CD4-positive, alpha-beta T cell (primary cell): Measurements from ENCODE around the gene RAPGEF1. TPM values are rescaled to one million over a fixed set of nuclear protein-coding genes. Genes with fewer than 3 reads are reported as not detected.

Experiments
- ATAC-seq: fragments of 200-7000 bp; cut with Tn5 transposase; one replicate; pipeline ENCODE4 v1.10.0; 2022; ENCODE audit warnings: mild to moderate bottlenecking; ENCODE audit not compliant: poor library complexity
- CTCF ChIA-PET: fragments of 350-600 bp; sonication (Branson Sonifier 250); formaldehyde crosslinking; loops from one replicate; lab custom pipeline; 2021; ENCODE audit warnings: antibody characterized with exemption, inconsistent platforms; lab: Charles Lee
- POLR2A ChIA-PET: fragments of 350-600 bp; sonication (Branson Sonifier 250); formaldehyde crosslinking; loops from one replicate; lab custom pipeline; 2021; ENCODE audit warnings: antibody characterized with exemption, inconsistent platforms; lab: Charles Lee
- DNase-seq, 14 experiments: peaks; one replicate each; pipeline ENCODE4 v3.0.0-alpha.2; 2013 to 2020; ENCODE audit warnings: mixed read lengths in 2 of 14
- H3K27ac ChIP-seq, 2 donors: one replicate each; pipeline versions ENCODE4 v1.5.1 to v1.7.0; 2013; ENCODE audit warnings: low read length in 2 of 2, low read depth in 1 of 2, mild to moderate bottlenecking in 1 of 2
- H3K27me3 ChIP-seq, 2 experiments: 1 replicate in 1 of 2; 2 replicates in 1 of 2; pipeline versions ENCODE4 v1.6.1 to v1.7.0; 2013; ENCODE audit warnings: low read length in 2 of 2, control low read depth in 1 of 2, mild to moderate bottlenecking in 1 of 2, moderate library complexity in 1 of 2; ENCODE audit not compliant: insufficient read depth in 2 of 2, control insufficient read depth in 1 of 2
- H3K36me3 ChIP-seq: one replicate; pipeline ENCODE4 v1.6.1; 2013; ENCODE audit warnings: low read length, control low read depth; ENCODE audit not compliant: insufficient read depth
- H3K4me1 ChIP-seq: one replicate; pipeline ENCODE4 v1.6.1; 2013; ENCODE audit warnings: low read length, control low read depth; ENCODE audit not compliant: insufficient read depth
- H3K4me3 ChIP-seq: one replicate; pipeline ENCODE4 v1.5.1; 2013; ENCODE audit warnings: mild to moderate bottlenecking, low read length, moderate library complexity
- H3K9me3 ChIP-seq, 2 experiments: 1 replicate in 1 of 2; 2 replicates in 1 of 2; pipeline versions ENCODE4 v1.6.1 to v1.7.0; 2013; ENCODE audit warnings: low read length in 2 of 2, mild to moderate bottlenecking in 2 of 2, control low read depth in 1 of 2, moderate library complexity in 1 of 2; ENCODE audit not compliant: control insufficient read depth in 1 of 2, insufficient read depth in 1 of 2
- H3K27ac Mint-ChIP-seq: one replicate; pipeline ENCODE4 v1.8.0; 2020; ENCODE audit warnings: mixed read lengths
- H3K27me3 Mint-ChIP-seq: one replicate; pipeline ENCODE4 v1.8.0; 2021; ENCODE audit warnings: mixed read lengths
- H3K36me3 Mint-ChIP-seq: one replicate; pipeline ENCODE4 v1.8.0; 2021; ENCODE audit warnings: low read depth, mixed read lengths
- H3K4me1 Mint-ChIP-seq: one replicate; pipeline ENCODE4 v1.8.0; 2021; ENCODE audit warnings: low read depth, mixed read lengths
- H3K4me3 Mint-ChIP-seq: one replicate; pipeline ENCODE4 v1.8.0; 2020; ENCODE audit warnings: mild to moderate bottlenecking, mixed read lengths
- H3K9me3 Mint-ChIP-seq: one replicate; pipeline ENCODE4 v1.8.0; 2020; ENCODE audit warnings: mixed read lengths
- intact Hi-C, 2 experiments: fragments of 100-400 bp; cut with DNase I in 1 of 2; cut with micrococcal nuclease in 1 of 2; formaldehyde crosslinking; loops; one replicate each; pipeline versions ENCODE4 v1.15.1 to v1.9.0; 2023 to 2025; cut with DNase I, micrococcal nuclease
- total RNA-seq, 174 experiments: library from RNA in 2 of 174; stranded (reverse) in 2 of 174; gene quantifications; one replicate each; pipeline ENCODE4 v1.2.3 and lab custom pipeline; 2021 to 2026
- TF ChIP-seq, protein P1 (sequence below): fragments of 200-600 bp; IDR thresholded peaks from one replicate; pipeline ENCODE4 v1.8.0; 2022; ENCODE audit warnings: antibody characterized with exemption, mild to moderate bottlenecking

Gene RAPGEF1
- total RNA-seq, 2 experiments from 2014 or later = 130 to 134 TPM

DNA sequence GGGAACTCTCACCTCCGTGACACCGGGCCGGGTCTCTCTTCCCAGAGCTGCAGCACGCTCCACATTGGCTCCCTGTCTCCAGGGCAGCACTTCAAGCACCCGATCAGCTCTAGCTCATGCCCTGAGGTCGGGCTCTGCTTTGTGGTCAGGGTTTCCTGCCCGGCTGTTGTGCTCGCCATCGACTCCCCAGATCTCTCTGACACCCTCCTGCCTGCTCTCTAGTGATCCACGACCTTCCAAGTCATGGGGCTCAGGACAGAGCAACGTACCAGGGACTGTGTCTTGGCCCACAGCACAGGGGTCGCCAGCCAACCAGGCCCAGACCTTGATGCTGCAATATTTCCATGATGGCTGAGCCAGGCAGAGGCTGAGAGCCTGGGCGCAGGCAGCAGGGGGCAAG is 149.4 kb downstream of the RAPGEF1 start:
- no peak for ATAC-seq
- H3K27ac ChIP-seq = peak overlapping the region; percentile 4 to 34

DNA sequence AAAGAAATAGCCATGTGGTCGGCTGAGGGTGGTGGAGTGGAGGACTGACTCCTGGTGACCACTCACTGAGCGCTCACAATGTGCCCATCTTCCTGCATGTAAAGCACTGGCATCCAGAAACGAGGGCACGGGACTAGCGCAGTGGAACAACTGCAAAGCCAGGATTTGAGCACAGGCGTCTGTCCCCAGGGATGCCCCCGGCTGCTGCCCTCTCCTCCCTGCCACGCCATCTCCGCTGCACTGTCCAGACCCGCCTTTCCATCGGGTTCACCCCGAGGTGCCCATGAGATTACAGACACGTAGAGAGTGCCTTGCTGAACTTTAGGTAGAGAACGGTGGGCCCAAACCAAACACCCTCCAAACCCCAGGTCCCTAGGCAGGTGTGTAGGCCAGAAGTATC is 149.9 kb downstream of the RAPGEF1 start:
- Mint-ChIP-seq H3K4me3 (no peak overlapping the region), H3K9me3 (no peaks in the 10 kb centered on the region), H3K27me3 (no peaks in the 10 kb centered on the region), H3K36me3 (peaks cover 48% of the 10 kb centered on the region), H3K27ac (peak overlapping the region; percentile 78), H3K4me1 (peaks cover 41% of the 10 kb centered on the region)
- CTCF ChIA-PET = interaction anchor here (1.1 kb wide), 1 partner anchor 151 kb away, joined by 3 read pairs; no protein-coding TSS in a partner anchor
- Histone ChIP-seq H3K9me3 (no peaks in the 10 kb centered on the region), H3K27ac (peak overlapping the region; percentile 4 to 34), H3K36me3 (peaks cover 59% of the 10 kb centered on the region), H3K4me3 (no peak overlapping the region), H3K4me1 (peaks cover 37% of the 10 kb centered on the region), H3K27me3 (no peaks in the 10 kb centered on the region)
- TF ChIP-seq, protein P1, sequence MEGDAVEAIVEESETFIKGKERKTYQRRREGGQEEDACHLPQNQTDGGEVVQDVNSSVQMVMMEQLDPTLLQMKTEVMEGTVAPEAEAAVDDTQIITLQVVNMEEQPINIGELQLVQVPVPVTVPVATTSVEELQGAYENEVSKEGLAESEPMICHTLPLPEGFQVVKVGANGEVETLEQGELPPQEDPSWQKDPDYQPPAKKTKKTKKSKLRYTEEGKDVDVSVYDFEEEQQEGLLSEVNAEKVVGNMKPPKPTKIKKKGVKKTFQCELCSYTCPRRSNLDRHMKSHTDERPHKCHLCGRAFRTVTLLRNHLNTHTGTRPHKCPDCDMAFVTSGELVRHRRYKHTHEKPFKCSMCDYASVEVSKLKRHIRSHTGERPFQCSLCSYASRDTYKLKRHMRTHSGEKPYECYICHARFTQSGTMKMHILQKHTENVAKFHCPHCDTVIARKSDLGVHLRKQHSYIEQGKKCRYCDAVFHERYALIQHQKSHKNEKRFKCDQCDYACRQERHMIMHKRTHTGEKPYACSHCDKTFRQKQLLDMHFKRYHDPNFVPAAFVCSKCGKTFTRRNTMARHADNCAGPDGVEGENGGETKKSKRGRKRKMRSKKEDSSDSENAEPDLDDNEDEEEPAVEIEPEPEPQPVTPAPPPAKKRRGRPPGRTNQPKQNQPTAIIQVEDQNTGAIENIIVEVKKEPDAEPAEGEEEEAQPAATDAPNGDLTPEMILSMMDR = no peak
- no peak for ATAC-seq
- intact Hi-C loops = loop anchor here (5.0 to 10.0 kb wide), 3 partner anchors 67 to 655 kb away; no protein-coding TSS in a partner anchor
- DNase-seq = peak in 1 of 14 experiments; percentile 9
- POLR2A ChIA-PET = interaction anchor here (1.1 kb wide), 1 partner anchor 465 kb away, joined by 4 read pairs; the partner anchor contains the start of gene NUP214

More for the DNA sequence above, 149.4 kb downstream of the RAPGEF1 start:
- ChIA-PET CTCF (interaction anchor here (1.1 to 1.7 kb wide), 8 partner anchors 79 to 165 kb away, joined by 3 to 11 read pairs (median 4); partner anchors contain the start of gene RAPGEF1), POLR2A (interaction anchor here (1.0 to 1.1 kb wide), 2 partner anchors 51 to 465 kb away, joined by 3 to 4 read pairs; partner anchors contain the start of gene NUP214)
- Histone ChIP-seq H3K4me1 (peaks cover 32% of the 10 kb centered on the region), H3K4me3 (no peak overlapping the region), H3K36me3 (peaks cover 63% of the 10 kb centered on the region), H3K27me3 (no peaks in the 10 kb centered on the region), H3K9me3 (no peaks in the 10 kb centered on the region)
- intact Hi-C loops = loop anchor here (5.0 to 10.0 kb wide), 3 partner anchors 67 to 654 kb away; no protein-coding TSS in a partner anchor
- TF ChIP-seq, protein P1 = no peak
- Mint-ChIP-seq H3K27me3 (no peaks in the 10 kb centered on the region), H3K4me1 (peaks cover 36% of the 10 kb centered on the region), H3K9me3 (no peaks in the 10 kb centered on the region), H3K4me3 (no peak overlapping the region), H3K27ac (peak overlapping the region; percentile 78), H3K36me3 (peaks cover 48% of the 10 kb centered on the region)
- DNase-seq = peak in 5 of 14 experiments; percentile 18 to 50 (median 38)

DNA sequence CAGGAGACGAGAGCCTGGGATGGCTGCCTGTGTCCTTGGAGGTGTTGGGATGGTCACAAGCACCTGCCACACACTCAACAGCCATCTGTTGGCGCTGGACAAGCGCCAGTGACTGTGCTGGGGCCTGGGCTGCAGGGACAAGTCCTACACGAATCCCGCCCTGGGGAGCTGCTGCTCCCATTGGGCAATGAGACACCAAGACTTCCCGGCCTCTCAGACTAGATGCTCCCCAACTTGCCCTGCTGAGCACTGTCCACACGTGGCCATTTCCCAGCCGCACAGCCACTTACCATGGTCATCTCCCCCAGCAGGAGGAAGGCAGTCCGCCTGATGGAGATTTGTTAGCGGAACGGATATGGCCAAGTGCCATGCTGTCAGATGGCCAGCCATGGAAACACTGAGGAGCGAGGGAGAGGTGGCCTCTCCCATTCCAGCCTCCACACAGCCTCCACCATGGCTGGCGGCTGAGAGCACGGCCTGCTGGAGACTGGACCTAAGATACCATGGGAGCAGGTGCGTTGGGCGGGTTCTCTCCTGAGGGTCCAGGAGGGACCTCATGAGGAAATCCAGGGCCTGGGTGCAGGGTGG is 150.7 kb downstream of the RAPGEF1 start:
- no peak overlapping the region for H3K4me3 Mint-ChIP-seq
- Histone ChIP-seq H3K27me3 (no peaks in the 10 kb centered on the region), H3K36me3 (peaks cover 59% of the 10 kb centered on the region), H3K4me3 (no peak overlapping the region), H3K4me1 (peaks cover 45% of the 10 kb centered on the region), H3K9me3 (no peaks in the 10 kb centered on the region), H3K27ac (no peak overlapping the region)
- intact Hi-C loops = no loop called here
- DNase-seq = no peak
- H3K27ac Mint-ChIP-seq = no peak overlapping the region
- POLR2A ChIA-PET = interaction anchor here (0.6 to 1.1 kb wide), 2 partner anchors 20 to 464 kb away, joined by 3 to 4 read pairs; partner anchors contain the start of gene NUP214
- no peak for ATAC-seq
- peaks cover 48% of the 10 kb centered on the region for H3K4me1 Mint-ChIP-seq
- no peaks in the 10 kb centered on the region for H3K27me3 Mint-ChIP-seq
- no peaks in the 10 kb centered on the region for H3K9me3 Mint-ChIP-seq
- CTCF ChIA-PET = no interaction called here
- peaks cover 49% of the 10 kb centered on the region for H3K36me3 Mint-ChIP-seq
- TF ChIP-seq, protein P1 = no peak
